AG20443 (cell line): ENCODE data around the gene DGKZ.
A peak's percentile ranks its signal among the peaks of the same experiment; 100 is the strongest.

Experiments used
- DNase-seq: peaks from one replicate; pipeline ENCODE4 v3.0.0; 2012; ENCODE audit warnings: low spot score, mixed read lengths

The DGKZ gene

GRCh38 chr11:46347637-46348311 is 511 bp downstream of the DGKZ start:
- no peak for DNase-seq

GRCh38 chr11:46348566-46349401 is 1.5 kb downstream of the DGKZ start:
- no peak for DNase-seq

- no peak for DNase-seq
Measured at GRCh38 chr11:46350695-46351094, 3.4 kb downstream of the DGKZ start.

- no peak for DNase-seq
Measured at GRCh38 chr11:46351148-46351547, 3.9 kb downstream of the DGKZ start.

GRCh38 chr11:46351606-46352005 is 4.3 kb downstream of the DGKZ start:
- DNase-seq, result no peak

- peak; percentile 69 for DNase-seq
Measured at GRCh38 chr11:46352063-46352841, 5.0 kb downstream of the DGKZ start.

GRCh38 chr11:46353698-46354097 is 6.4 kb downstream of the DGKZ start:
- no peak for DNase-seq

GRCh38 chr11:46356924-46357482 is 9.7 kb downstream of the DGKZ start:
- peak; percentile 47 for DNase-seq

GRCh38 chr11:46357483-46357936 is 10.2 kb downstream of the DGKZ start:
- DNase-seq, result no peak

GRCh38 chr11:46359953-46360352 is 12.7 kb downstream of the DGKZ start:
- DNase-seq, result no peak

- no peak for DNase-seq
Measured at GRCh38 chr11:46360878-46361277, 13.6 kb downstream of the DGKZ start.

- peak; percentile 81 for DNase-seq
Measured at GRCh38 chr11:46361283-46362155, 14.3 kb downstream of the DGKZ start.

GRCh38 chr11:46362156-46363030 is 15.1 kb downstream of the DGKZ start:
- DNase-seq, result no peak

GRCh38 chr11:46363031-46363407 is 15.8 kb downstream of the DGKZ start:
- peak; percentile 60 for DNase-seq

GRCh38 chr11:46363455-46364005 is 16.3 kb downstream of the DGKZ start:
- peak; percentile 72 for DNase-seq

- DNase-seq, result no peak
Measured at GRCh38 chr11:46364056-46364455, 16.8 kb downstream of the DGKZ start.

- DNase-seq, result no peak
Measured at GRCh38 chr11:46364791-46365190, 17.5 kb downstream of the DGKZ start.

GRCh38 chr11:46366260-46366659 is 19.0 kb downstream of the DGKZ start:
- DNase-seq, result no peak

GRCh38 chr11:46366661-46367161 is 19.4 kb downstream of the DGKZ start:
- no peak for DNase-seq
